A549 treated with RU486 at 1 μM for 4 hours (cell line): ENCODE measurements around the gene BATF2. TPM values are rescaled to one million over a fixed set of nuclear protein-coding genes. Genes with fewer than 3 reads are reported as not detected.

Source experiments
- total RNA-seq: library from RNA; stranded (reverse); fragments of 200-300 nt; extraction: Qiagen RNA extraction; gene quantifications from 5 replicates; pipeline ENCODE4 v1.2.3, GENCODE V29; 2022; ENCODE audit warnings: low read depth

BATF2 gene
- 0.71 to 1.2 TPM (median 0.86 TPM) in 5 replicates for total RNA-seq

GRCh38 chr11:64996710-64997380 lies at the start of gene BATF2:
TSS of gene BATF2 (minus strand) at chr11:64996971. CDS start at chr11:64996914, 57 bp downstream.

GRCh38 chr11:65040847-65041622 lies 44.3 kb upstream of the BATF2 start, which contains the start of gene SAC3D1:
TSS of gene SAC3D1 (plus strand) at chr11:65041210. CDS start at chr11:65041293, 83 bp downstream.

GRCh38 chr11:65027213-65028067 lies 30.7 kb upstream of the BATF2 start, which contains the start of gene SNX15:
TSS of gene SNX15 (plus strand) at chr11:65027439. CDS start at chr11:65027538, 99 bp downstream.

GRCh38 chr11:65013888-65014725 lies 17.3 kb upstream of the BATF2 start, which contains the start of gene ARL2:
TSS of gene ARL2 (plus strand) at chr11:65014160. CDS start at chr11:65014208, 48 bp downstream.

GRCh38 chr11:64971421-64972233 lies 25.1 kb downstream of the BATF2 start, which contains the start of gene MAJIN:
TSS of gene MAJIN (minus strand) at chr11:64972108. CDS start at chr11:64959405, 12,703 bp downstream.

Other genes with a start within 250 kb of the BATF2 start
- 0.21 to 0.43 TPM (median 0.30 TPM) in 5 replicates for gene PYGM, start 237.0 kb downstream of the BATF2 start, total RNA-seq
- 171 to 227 TPM (median 177 TPM) in 5 replicates for gene SF1, start 218.4 kb downstream of the BATF2 start, total RNA-seq
- gene MAP4K2, start 193.8 kb downstream of the BATF2 start, total RNA-seq, result 5.7 to 11.1 TPM (median 9.0 TPM) in 5 replicates
- 25.5 to 41.2 TPM (median 37.0 TPM) in 5 replicates for gene MEN1, start 186.4 kb downstream of the BATF2 start, total RNA-seq
- 0.95 to 1.9 TPM (median 1.5 TPM) in 5 replicates for gene CDC42BPG, start 152.3 kb downstream of the BATF2 start, total RNA-seq
- gene EHD1, start 118.3 kb downstream of the BATF2 start, total RNA-seq, result 105 to 137 TPM (median 131 TPM) in 5 replicates
- gene ATG2A, start 79.8 kb downstream of the BATF2 start, total RNA-seq, result 13.4 to 25.2 TPM (median 22.4 TPM) in 5 replicates
- 4.3 to 5.9 TPM (median 4.6 TPM) in 5 replicates for gene PPP2R5B, start 72.3 kb downstream of the BATF2 start, total RNA-seq
- not detected in 5 replicates for gene GPHA2, start 61.1 kb downstream of the BATF2 start, total RNA-seq
- not detected in 5 replicates for gene MAJIN, start 24.9 kb downstream of the BATF2 start, total RNA-seq
- 168 to 199 TPM (median 191 TPM) in 5 replicates for gene ARL2, start 17.2 kb upstream of the BATF2 start, total RNA-seq
- 18.6 to 23.3 TPM (median 21.8 TPM) in 5 replicates for gene SNX15, start 30.5 kb upstream of the BATF2 start, total RNA-seq
- gene SAC3D1, start 44.2 kb upstream of the BATF2 start, total RNA-seq, result 35.9 to 63.7 TPM (median 56.6 TPM) in 5 replicates
- not detected in 5 replicates for gene NAALADL1, start 61.6 kb upstream of the BATF2 start, total RNA-seq
- 56.3 to 71.6 TPM (median 66.3 TPM) in 5 replicates for gene CDCA5, start 87.1 kb upstream of the BATF2 start, total RNA-seq
- gene ZFPL1, start 87.3 kb upstream of the BATF2 start, total RNA-seq, result 29.8 to 38.6 TPM (median 32.9 TPM) in 5 replicates
- gene VPS51, start 99.2 kb upstream of the BATF2 start, total RNA-seq, result 51.9 to 62.4 TPM (median 53.8 TPM) in 5 replicates
- gene TM7SF2, start 114.9 kb upstream of the BATF2 start, total RNA-seq, result 5.2 to 8.7 TPM (median 6.5 TPM) in 5 replicates
- 13.4 to 26.8 TPM (median 23.3 TPM) in 5 replicates for gene ZNHIT2, start 120.7 kb upstream of the BATF2 start, total RNA-seq
- gene FAU, start 125.2 kb upstream of the BATF2 start, total RNA-seq, result 832 to 1,047 TPM (median 993 TPM) in 5 replicates
- gene MRPL49, start 125.3 kb upstream of the BATF2 start, total RNA-seq, result 66.5 to 79.9 TPM (median 72.3 TPM) in 5 replicates
- gene SYVN1, start 137.5 kb upstream of the BATF2 start, total RNA-seq, result 27.8 to 43.7 TPM (median 41.1 TPM) in 5 replicates
- not detected in 5 replicates for gene SPDYC, start 173.3 kb upstream of the BATF2 start, total RNA-seq
- 90.5 to 114 TPM (median 104 TPM) in 5 replicates for gene CAPN1, start 185.0 kb upstream of the BATF2 start, total RNA-seq